Measurements from ENCODE around the gene TRIM56.

DNA sequence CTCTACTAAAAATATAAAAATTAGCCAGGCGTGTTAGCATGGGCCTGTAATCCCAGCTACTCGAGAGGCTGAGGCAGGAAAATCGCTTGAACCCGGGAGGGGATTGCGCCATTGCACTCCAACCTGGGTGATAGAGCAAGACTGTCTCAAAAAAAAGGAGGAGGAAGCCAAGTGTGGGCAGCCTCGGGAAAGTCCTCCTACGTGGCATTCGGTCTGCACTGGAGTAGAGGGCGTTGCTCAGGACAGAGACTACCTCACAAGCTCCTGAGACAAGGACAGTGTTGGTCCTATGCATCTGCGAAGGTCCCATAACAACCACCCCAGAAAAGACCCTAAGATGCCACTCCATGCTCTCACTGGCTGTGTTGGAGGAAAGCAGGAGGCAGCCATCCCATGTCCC lies 31.6 kb downstream of the TRIM56 start:
- TF ChIP-seq EZH2 (IDR thresholded peaks at IDR 0.05; ENCODE audit: insufficient read depth, poor library complexity, severe bottlenecking) (no peak), EZH2phosphoT487 (IDR thresholded peaks at IDR 0.05; ENCODE audit: insufficient read depth, low read depth) (no peak)
